GM19372 (cell line): Measurements from ENCODE around the gene FER.
A peak's percentile ranks its signal among the peaks of the same experiment; 100 is the strongest.
"Not testable (repeated sequence)": the region's sequence is repeated elsewhere in the genome, so short reads cannot be mapped to it uniquely, and the experiment has no call there.

Experiments used
- ATAC-seq: cut with Tn5 transposase; IDR thresholded peaks from one replicate; pipeline ENCODE4 v1.9.1; 2021; ENCODE audit warnings: mild to moderate bottlenecking, low read depth, moderate library complexity; ENCODE audit not compliant: unreplicated experiment

Gene FER

DNA sequence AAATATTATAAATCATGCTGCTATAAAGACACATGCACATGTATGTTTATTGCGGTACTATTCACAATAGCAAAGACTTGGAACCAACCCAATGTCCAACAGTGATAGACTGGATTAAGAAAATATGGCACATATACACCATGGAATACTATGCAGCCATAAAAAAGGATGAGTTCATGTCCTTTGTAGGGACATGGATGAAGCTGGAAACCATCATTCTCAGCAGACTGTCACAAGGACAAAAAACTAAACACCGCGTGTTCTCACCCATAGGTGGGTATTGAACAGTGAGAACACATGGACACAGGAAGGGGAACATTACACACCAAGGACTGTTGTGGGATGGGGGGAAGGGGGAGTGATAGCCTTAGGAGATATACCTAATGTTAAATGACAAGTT is 118.4 kb downstream of the FER start:
- ATAC-seq: not testable (repeated sequence)

- ATAC-seq: no peak
Observed at GRCh38 chr5:108867656-108868055, 120.0 kb downstream of the FER start.

DNA sequence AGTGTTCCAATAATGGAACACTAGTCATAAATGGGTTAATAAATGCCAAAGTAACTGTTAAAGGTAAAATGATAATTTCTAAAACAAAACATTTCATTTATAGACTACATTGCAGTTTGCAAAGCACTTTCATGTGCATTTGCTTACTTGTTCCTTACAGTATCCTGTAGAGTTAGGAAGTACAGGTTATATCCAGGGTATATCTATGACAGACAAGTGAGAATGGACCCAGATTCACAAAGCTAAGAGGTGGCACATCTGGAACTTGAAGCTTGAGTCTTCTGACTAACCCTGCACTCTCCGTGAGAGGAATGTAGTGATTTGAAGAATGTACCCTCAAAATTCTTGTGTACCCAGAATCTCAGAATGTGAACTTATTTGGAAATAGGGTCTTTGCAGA is 121.4 kb downstream of the FER start:
- no peak for ATAC-seq

GRCh38 chr5:108876451-108876850 is 128.8 kb downstream of the FER start:
- ATAC-seq: no peak

- no peak for ATAC-seq
Observed at GRCh38 chr5:108878756-108879155, 131.1 kb downstream of the FER start.

DNA sequence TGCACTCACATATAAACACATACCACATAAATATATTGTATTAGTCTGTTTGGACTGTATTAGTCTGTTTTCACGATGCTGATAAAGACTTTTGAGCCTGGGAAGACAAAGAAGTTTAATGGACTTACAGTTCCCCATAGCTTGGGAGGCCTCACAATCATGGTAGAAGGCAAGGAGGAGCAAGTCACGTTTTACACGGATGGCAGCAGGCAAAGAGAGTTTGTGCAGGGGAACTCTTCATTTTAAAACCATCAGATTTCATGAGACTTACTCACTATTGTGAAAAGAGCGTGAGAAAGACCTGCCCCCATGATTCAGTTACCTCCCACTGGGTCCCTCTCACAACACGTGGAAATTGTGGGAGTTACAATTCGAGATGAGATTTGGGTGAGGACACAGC is 133.4 kb downstream of the FER start:
- no peak for ATAC-seq

DNA sequence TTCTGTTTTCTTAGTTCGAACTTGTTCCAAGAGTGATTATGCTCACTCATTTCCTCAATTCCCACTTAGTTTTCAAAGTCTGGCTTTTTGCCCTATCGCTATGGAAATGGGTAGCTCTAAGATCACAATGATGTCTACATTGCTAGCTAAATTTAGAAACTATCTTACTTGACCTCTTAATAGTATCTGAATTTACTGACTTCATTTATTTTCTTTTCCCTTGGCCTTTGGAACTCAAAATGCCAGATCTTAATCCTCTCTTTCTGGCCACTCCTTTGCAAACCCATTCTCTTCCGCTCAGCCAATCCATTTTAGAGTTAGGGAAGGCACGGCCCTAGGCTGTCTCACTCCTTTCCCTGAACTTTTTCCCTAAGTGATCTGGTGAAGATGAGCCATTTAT is 137.0 kb downstream of the FER start:
- no peak for ATAC-seq

DNA sequence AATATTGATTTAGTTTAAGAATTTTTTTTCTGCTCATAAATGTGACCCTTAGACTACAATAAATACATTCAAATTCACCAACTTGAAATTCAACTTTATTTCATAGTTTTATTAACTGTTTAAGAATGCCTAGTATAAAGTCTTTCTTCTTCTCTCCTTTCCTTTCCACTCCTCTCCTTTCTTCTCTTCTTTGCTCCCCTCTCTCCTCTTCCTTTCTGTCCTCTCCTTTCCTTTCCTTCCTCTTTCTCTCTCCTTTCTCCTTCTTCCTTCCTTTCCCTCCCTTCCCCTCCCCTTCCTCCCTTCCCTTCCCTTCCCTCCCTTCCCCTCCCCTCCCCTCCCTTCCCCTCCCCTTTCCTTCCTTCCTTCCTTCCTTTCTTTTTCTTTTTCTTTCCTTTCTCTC is 150.6 kb downstream of the FER start:
- no peak for ATAC-seq

DNA sequence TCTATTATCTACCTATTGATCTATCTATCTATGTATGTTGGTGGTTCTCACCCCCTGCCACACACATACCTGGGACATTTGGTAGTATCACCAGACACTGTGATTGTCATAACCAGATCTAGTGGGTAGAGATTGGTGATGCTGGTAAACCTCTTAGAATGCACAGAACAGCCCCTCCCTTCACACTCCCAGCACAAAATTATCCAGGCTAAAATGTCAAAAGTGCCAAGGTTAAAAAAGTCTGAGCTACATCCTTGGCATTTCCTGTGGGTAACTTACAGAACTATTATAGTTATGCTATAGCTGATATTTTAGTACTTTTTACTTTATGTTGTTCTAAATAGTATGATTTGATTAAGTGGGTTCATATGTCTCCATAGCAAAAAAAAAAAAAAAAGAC is 151.0 kb downstream of the FER start:
- ATAC-seq: no peak

GRCh38 chr5:108899244-108899643 is 151.5 kb downstream of the FER start:
- not testable (repeated sequence) for ATAC-seq

DNA sequence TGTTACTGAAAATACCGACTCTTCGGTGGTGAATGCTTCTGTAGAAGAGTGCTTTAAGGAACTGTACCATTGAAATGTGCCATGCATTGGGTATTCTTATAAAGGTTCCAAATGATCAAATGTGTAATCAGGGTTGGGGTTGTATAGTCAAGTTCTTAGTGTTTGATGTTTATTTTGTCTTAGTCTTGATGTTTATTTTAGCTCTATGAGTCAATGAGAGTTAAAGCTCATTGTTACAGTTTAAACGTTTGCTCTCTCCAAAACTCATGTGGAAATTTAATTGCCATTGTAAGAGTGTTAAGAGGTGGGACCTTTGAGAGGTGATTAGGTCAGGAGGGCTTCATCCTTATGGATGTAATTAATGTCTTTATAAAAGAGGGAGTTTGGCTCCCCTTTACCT is 153.0 kb downstream of the FER start:
- ATAC-seq: no peak

DNA sequence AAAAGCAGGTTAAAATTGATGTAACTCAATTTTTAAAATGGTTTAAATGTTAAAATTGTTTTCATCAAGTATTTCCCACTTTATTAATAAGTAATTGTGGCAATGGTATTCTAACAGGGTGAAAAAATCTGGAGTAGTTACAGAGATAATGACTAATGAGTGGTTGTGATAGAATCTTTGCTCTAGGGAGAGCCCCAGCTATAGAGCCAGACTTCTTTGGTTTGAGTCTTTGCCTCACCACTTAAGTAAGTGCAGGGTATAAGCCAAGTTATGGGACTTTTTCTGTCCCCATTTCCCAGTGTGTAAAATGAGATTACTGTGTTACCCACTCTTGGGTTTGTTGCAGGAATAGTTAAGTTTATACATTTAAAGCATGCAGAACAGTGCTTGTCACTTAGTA is 158.1 kb downstream of the FER start:
- no peak for ATAC-seq

DNA sequence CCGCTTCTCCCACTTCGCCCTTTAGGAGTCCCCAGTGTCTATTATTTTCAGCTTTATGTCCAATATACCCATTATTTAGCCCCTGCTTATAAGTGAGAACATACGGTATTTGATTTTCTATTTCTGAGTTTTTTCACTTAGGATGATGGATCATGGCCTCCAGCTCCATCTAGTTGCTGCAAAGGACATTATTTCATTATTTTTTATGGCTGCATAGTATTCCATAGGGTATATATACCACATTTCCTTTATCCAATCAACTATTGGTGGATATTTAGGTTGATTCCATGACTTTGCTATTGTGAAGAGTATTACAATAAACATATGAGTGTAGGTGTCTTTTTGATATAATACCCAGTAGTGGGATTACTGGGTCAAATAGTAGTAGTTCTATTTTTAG is 162.9 kb downstream of the FER start:
- no peak for ATAC-seq

- peak; percentile 63 for ATAC-seq
Observed at GRCh38 chr5:108911055-108911454, 163.4 kb downstream of the FER start.

- no peak for ATAC-seq
Observed at GRCh38 chr5:108917596-108917995, 169.9 kb downstream of the FER start.

GRCh38 chr5:108919591-108920326 is 172.1 kb downstream of the FER start:
- ATAC-seq: no peak

- no peak for ATAC-seq
Observed at GRCh38 chr5:108924457-108924961, 176.8 kb downstream of the FER start.

- no peak for ATAC-seq
Observed at GRCh38 chr5:108925073-108925472, 177.4 kb downstream of the FER start.

- no peak for ATAC-seq
Observed at GRCh38 chr5:108930107-108930506, 182.4 kb downstream of the FER start.

- ATAC-seq: no peak
Observed at GRCh38 chr5:108935611-108936010, 187.9 kb downstream of the FER start.

GRCh38 chr5:108937221-108937620 is 189.5 kb downstream of the FER start:
- no peak for ATAC-seq

- ATAC-seq: no peak
Observed at GRCh38 chr5:108940506-108940905, 192.8 kb downstream of the FER start.

- no peak for ATAC-seq
Observed at GRCh38 chr5:108941746-108942145, 194.0 kb downstream of the FER start.
